SKM-1 treated with dmso at 0.1 percent for 144 hours (cell line): ENCODE data around the gene CDK15.

Experiments used
- DNase-seq: peaks from one replicate; lab custom pipeline; 2025; ENCODE audit not compliant: unreplicated experiment; lab: John Stamatoyannopoulos, UW

The CDK15 gene

GRCh38 chr2:201932511-201932910 lies 126.2 kb downstream of the CDK15 start:
- no peak for DNase-seq

GRCh38 chr2:201933792-201934237 lies 127.5 kb downstream of the CDK15 start:
- no peak for DNase-seq

- DNase-seq = no peak
Observed at GRCh38 chr2:201936817-201937216, 130.5 kb downstream of the CDK15 start.

GRCh38 chr2:201937343-201937742 lies 131.0 kb downstream of the CDK15 start:
- DNase-seq = no peak

GRCh38 chr2:201938156-201938775 lies 131.9 kb downstream of the CDK15 start:
- peak; percentile 41 for DNase-seq

GRCh38 chr2:201938781-201939180 lies 132.4 kb downstream of the CDK15 start:
- no peak for DNase-seq

GRCh38 chr2:201939453-201939941 lies 133.2 kb downstream of the CDK15 start:
- DNase-seq = no peak

GRCh38 chr2:201942531-201942930 lies 136.2 kb downstream of the CDK15 start:
- no peak for DNase-seq
